GM19452 (cell line): ENCODE measurements around the gene TIAM1.

ENCODE experiments used
- ATAC-seq: cut with Tn5 transposase; IDR thresholded peaks from one replicate; pipeline ENCODE4 v1.9.1; 2021; ENCODE audit not compliant: unreplicated experiment

The TIAM1 gene

DNA sequence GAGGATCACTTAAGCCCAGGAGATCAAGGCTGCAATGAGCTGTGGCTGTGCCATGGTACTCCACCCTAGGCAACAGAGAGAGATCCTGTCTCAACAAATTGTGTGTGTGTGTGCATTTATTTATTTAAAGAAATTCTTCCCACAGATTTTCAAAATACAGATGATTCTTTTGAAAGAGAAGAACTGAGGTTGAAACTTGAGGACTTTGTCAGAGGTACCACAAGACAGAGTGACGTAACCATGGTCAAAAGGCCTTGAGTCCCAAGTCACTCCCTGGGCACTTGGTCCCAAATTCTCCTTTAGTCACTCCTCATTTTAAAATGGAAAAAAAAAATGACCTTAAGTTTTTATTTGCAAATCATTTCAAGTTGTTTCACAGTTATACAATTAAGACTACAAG lies 57.4 kb downstream of the TIAM1 start:
- ATAC-seq: no peak

DNA sequence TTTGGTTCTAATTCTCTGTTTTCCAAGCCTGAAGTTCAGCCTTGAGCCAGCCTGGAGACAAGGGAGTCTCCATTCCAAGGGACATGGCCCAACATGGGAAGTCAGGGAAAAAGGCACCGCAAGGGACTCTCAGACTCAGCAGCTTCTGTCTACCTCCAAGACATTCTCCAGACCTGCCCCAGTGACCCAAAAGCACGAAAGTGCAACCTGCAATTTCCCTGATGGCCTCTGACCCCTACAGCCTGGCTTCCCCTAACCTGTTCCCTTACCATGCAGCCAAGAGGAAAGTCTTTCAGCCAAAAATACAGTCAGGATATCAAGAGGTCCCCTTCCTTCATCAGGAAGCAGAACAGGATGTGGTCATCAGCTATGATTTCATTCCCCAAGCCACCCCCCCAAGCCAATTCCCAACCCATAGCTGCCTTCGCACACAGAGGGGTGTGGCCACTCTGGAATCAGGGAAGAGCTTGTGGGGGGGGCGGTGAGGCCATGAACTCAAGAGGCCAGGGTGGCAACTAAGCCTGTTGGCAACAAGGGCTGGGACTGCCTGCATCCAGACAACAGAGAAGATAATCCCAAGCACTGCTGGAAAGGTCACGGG lies 59.2 kb downstream of the TIAM1 start:
- ATAC-seq: no peak

DNA sequence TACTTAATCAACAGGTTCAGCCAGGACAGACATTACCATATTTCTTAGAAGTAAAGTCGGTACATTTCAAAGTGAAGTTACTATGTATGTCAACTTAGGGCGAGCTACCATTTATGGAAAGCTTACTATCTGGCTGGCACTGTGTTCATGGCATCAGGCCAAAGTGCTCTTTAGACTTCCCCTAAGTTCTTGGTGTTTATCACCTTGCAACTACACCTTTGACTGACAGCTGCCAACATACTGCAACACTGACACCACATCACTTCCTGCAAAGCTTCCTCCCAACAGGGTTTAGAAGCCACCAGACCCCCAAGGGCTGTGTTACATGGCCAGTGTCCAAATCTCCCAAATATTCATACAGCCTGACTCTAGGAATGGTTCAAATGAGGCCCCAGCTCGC lies 61.0 kb downstream of the TIAM1 start:
- ATAC-seq: no peak

DNA sequence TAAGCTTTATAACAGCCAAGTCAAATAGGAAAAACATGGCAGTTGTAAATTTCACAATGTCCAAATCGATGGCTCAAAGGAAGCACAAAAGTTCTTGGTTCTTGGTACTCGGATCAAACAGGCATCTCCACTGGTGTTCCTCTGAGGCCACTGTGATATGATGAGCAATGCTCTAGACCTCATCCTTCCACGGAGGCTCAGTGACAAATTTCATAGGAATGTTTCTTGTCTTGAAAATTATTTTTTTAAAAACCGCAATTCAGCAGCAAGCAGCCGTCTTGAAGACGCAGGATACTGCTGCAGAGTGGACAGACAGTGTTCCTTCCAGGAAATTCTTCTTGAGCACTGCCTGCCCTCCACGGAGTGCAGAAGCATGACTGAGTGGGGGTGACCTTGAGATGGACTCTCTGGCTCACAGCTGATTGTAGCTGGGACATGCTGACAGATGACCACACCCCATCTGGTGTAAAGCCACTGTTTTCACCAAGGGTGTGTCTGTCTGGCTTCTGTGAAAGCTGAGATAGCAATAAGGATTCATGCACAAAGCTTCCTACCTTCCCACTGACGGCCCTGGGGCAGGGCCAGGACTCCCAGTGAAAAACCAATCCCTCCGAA lies 61.9 kb downstream of the TIAM1 start:
- ATAC-seq: no peak

DNA sequence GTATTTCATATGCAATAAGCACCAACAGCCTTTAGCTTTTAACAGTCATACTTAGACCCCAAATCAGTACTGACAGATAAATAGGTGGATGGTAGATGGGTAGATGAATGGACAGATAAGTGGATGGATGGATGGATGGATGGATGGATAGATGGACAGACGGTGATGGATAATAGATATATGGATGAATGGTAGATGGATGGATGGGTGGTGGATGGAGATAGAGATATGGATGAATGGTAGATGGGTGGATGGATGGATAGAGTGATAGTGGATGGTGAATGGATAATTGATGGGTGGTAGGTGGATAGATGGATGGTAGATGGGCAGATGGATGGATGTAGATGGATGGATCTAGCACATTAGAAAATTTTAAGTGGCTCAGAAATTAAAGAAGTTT lies 62.5 kb downstream of the TIAM1 start:
- ATAC-seq: no peak

DNA sequence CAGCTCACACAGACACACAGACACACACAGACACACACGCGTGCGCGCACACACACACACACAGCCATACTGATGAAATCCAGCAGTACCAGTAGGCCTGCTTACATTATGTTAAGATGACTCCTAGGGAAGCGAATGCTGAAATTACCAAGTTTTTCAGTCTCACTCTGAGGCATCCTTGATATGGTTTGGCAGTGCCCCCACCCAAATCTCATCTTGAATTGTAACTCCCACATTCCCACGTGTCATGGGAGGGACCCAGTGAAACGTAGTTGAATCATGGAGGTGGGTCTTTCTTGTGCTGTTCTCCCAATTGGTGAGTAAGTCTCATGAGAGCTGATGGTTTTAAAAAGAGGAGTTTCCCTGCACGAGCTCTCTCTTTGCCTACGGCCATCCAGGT lies 64.1 kb downstream of the TIAM1 start:
- no peak for ATAC-seq

DNA sequence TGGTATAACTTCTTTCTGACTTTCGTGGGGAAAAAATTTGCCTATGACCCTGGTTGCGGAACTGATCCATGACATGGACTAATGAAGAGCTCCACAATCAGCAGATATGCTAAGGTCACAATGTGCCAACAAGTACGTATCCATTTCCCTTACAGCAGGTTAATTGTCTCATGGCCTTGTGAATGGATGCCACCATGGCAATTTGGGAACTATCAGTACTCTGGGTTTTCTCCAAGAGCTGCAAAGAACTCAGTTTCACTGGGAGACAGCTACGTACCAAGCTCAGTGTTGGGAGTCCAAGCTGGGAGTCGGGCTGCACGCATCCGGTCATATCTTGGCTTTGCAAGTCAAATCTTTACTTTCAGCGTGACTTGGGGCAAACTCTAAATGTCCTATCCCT lies 64.8 kb downstream of the TIAM1 start:
- ATAC-seq: no peak

DNA sequence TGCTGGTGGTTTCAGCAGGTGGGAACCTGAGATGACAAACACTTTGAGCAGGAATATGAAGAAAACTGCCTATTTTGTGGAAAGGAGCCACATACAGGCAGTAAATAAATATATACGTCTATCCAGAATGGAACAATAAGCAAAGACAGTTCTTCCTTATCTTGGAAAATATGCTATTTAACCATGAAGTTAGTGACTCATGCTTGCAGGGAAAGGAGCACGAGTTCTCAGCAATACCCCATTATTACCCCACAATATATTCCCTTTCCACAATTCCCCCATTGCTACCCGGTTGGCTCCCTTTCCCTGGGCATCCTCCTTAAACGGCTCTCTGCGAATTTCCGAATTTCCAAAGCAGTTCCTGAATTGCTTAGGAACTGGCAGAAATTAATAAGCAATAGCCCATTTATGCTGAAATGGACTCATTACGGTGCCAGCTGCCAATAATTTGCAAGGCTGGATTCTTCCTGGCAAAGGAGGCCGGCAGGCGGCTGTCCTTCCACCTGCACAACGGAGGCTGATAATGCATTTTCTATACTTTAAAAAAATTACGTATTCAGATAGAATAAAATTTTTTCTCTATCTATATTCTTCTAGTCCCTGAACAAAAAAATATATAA lies 65.4 kb downstream of the TIAM1 start:
- ATAC-seq: no peak

DNA sequence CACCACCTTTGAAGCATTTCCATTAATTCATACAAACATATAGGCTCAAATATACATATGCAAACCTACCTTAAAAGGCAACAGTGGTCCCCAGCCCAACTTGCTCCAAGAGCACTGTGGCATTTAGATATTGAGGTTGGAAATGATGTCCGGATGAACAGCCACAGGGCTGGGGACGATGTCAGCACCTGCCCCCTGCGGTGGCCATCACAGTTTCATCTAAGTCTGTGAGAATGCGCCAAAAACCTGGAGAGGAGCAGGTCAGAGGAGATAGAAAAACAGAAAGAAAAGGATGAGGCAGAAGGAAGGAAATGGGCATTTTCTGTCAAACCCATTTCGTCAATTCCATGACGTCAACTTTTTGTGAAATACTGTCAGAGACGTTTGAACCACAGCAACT lies 67.4 kb downstream of the TIAM1 start:
- ATAC-seq: no peak

DNA sequence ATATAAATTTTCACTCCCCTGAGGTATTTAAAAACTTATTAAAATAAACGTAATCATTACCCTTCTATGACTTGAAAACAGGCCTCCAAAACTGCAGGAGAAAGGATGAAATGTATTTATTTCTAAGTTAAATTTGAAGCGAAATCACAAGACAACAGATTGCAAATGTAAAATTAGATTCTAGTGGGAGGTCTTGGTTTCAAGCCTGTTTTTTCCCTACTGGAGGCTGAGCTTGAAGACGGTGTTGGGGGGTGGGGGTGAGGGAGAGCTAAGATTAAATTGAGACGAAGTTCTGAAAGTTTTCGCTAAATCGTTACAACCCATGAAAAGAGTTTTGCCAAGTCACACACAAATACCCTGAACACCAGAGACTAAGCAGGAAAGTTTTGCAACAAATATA lies 68.2 kb downstream of the TIAM1 start:
- ATAC-seq: no peak

DNA sequence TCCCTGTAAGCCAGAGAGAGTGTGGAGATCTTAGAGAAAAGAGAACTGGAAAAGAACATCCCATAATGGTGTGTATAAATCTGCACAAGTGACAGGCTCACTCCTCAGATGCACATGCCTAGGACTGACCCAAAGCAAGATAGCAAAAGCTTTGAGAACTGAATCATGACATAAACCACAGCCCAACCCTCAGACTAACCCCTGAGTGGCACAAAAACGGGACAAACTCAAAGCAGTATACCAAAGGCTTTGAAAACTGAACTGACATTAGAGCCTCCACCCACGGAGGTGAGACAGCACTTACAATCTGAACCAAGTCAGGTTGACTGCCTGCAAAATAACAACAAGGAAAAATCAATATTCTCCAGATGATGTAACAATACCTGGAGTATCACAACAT lies 70.8 kb downstream of the TIAM1 start:
- ATAC-seq: no peak

DNA sequence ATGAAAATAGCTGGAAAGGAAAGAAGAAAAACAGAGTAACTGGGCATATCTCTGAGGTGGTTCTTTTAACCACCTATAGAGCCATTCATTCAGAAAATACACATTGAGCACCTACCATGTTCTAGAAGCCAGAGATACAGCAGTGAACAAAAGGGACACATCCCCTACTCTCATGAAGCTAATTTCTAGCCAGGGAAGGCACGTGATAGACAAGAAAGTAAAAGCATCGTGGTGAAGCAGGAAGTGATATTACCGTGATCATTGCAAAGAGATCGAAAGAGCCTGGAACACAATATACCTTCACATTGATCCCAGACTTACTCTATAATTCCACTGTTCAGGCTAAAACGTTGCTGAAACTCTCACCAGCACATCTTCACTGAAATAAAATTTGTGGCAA lies 76.0 kb downstream of the TIAM1 start:
- no peak for ATAC-seq

DNA sequence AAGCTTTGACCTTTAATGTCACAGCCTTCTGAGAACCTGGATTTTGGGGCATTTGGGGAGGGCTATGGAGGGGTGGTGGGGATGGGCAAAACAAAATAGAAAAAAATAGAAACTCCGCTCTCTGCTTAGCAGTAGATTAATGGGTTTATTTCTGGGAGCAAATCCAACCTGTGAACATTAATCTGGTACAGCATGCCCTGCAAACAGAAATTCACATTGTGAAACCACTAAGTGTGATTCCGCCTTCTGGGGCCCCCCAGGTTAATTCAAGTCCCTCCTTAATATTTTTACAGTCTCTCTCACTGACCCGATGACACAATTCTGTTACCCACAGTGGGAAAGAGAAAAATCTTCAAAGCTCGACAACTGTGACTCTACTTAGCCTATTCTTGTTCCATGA lies 76.4 kb downstream of the TIAM1 start:
- no peak for ATAC-seq

DNA sequence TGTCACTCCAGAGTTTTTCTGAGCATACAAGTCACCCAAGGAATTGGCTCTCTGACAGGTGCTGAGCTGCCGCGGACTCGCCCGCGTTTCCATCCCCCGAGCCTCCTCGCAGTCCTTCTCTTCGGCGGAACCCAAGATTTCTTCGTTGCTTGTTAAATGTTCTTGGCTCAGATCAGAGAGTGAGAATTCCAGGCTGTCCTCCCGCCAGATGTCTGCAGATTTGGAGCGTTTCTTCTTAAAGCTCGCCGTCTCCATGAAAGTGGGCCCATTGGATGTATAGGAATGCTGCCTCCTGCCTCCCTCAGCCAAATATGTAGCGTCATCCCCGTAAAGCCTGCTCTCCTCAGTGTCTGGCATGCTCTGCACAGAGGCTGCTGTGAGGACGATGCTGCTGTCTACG lies 77.8 kb downstream of the TIAM1 start:
- no peak for ATAC-seq

DNA sequence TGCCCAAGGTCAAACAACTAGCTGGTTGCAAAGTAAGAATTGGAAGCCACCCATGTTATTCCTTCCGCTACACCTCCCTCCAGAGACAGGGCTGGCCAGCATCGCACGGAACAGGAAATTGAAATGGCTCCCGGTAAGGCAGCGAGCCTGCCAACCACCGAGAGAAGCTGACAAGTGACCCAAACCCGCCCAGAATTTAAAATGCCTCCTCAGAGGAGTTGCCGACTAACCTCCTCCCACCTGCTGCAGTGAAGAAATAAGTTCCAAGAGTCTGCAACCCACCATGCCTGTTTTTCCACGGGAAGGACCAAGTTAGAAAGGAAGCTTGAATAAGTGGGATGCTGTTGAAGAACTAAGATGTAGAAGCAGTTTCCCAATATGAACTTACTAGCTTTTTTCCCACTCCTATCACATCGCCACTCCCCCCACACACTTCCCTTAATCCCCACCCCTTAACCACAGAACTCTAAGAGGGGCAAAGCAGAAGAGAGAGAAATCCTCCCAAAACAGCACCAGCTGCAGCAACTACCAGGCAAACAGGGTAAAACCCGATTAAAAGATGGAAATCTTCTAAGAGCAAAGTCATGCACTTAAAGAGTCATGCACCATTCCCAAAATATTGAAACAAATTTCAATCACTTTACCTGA lies 78.6 kb downstream of the TIAM1 start:
- no peak for ATAC-seq

DNA sequence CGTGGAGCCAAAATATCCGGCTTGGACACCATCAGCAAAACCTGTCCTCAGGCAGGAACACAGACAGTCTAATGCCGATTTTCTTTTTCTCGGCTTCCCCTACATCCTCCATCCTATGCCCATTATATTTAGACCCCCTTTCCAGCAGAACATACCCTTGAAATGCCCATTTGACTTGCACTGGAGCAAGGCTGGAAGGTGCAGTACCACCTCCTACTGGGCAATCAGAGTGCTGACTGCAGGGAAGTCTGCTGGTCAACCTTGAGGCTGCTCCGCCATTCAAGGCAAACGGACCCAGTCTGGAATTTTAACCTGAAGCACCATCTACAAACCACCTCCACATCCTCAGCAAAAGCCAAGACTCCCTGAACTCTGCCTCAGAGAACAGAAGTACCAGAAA lies 79.5 kb downstream of the TIAM1 start:
- no peak for ATAC-seq

DNA sequence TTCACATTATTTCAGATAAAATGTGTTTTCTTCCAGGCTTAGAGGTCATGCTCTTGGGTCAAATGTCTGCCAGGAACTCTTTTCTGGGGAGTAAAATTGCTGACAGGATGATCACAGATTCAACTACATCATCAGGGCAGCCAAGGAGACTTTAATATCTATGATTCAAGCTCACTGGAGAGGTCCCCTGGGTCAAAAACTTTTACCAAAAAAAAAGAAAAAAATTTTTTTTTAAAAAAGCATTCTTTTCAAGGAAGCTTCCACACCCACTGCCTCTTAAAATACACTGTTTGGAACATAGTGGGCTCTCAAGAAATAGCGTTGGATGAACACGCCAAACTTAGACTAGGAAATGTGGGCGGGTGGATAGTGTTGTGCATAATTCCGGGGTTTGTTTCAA lies 81.3 kb downstream of the TIAM1 start:
- no peak for ATAC-seq

DNA sequence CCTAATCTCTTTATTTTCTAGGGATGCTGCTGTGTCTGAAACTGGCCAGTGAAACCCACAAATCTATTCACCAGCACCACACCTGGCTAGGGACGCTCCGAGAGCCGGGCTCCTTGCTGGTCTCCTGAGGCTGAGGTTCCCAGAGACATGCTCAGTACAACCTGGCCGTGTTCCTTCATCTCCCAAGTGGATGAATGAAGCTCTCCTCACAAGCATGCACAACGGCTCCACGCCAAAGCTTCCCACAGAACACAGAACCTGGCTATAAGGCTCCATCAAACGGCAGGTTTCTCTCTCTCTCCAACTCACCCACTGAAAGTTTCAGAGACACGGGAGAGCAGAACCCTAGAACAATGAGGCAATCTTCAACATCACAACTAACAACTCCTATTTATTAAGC lies 82.3 kb downstream of the TIAM1 start:
- no peak for ATAC-seq

DNA sequence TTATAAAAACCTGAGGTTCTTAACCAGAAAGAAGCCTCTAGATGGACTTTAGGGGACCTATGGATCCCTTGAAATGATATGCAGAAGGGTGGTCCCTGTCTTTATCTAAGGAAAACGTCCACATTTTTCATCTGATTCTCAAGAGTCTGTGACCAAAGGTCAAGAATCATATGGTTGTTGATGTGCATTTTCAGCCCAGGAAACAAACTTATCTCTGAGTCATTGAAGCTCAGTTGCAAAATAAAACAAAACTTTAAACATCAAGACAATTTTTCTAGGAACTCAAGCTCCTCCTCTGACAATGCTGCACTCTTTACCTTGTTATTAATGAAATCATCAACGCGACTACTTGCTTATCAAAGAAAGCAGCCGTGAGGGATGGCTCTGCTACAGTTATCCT lies 83.3 kb downstream of the TIAM1 start:
- ATAC-seq: no peak

DNA sequence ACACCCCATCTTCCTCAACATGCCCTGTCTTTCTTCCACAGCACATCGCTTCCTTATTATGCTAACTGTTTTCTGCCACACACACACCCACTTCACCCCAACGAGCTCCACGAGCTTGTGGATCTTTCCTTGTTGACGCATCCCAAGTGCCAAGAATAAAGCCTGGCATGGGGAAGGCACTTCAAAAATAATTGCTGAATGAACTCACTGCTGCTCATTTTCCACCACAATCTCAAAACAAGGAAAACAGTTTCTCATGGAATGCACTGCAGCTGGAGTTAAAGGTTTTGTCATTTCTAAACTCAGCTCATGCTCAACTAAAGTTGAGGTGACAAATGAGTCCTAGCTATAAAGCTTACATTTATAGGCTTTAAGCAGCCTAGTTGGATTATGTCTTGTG lies 86.0 kb downstream of the TIAM1 start:
- no peak for ATAC-seq

DNA sequence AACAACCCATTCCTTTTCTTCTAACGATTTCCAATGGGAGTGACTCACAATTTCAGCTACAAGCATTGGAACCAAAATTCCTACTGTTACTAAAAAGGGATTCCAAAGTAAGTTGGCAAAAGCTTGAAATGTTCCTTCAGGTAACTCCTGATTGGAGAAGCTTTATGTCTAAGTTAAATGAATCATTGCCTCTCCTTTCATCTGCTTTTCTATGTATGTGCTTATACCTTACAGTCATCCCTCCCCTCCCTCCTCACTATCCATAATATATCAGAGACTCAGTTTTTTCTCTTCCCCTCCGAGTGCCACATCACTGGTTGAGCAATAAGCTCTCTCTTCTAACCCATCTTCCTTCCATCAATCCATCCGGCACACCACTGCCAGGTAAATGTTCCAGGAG lies 86.8 kb downstream of the TIAM1 start:
- ATAC-seq: no peak

DNA sequence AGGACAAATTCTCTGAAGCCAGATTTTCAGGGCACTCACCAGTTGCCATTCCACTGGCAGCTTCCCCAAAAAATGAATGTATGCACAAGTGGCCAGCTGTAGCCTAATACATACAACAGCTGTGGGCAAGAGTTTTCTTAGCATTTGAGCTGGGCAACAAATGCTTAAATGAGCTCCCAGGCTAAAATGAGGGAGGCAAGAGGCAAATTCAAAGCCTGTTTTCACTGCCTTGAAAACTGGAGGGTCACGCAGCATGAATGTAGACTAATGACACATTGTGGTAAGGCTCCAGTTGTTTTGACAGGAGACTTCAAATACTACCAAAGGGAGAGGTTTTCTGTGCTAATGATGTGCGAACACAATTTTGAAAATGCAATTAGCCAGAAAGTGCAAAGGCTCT lies 88.2 kb downstream of the TIAM1 start:
- ATAC-seq: no peak
